GM12892 (cell line): ENCODE data around the gene FRMPD2.

ENCODE experiments used
- POLR2A ChIP-seq: IDR thresholded peaks from 2 replicates; pipeline ENCODE4 v1.6.1; 2011; ENCODE audit warnings: low read depth, low read length, control low read depth
- POLR2AphosphoS5 ChIP-seq: IDR thresholded peaks from 2 replicates; pipeline ENCODE4 v1.6.1; 2011; ENCODE audit warnings: low read depth, low read length, control low read depth

DNA sequence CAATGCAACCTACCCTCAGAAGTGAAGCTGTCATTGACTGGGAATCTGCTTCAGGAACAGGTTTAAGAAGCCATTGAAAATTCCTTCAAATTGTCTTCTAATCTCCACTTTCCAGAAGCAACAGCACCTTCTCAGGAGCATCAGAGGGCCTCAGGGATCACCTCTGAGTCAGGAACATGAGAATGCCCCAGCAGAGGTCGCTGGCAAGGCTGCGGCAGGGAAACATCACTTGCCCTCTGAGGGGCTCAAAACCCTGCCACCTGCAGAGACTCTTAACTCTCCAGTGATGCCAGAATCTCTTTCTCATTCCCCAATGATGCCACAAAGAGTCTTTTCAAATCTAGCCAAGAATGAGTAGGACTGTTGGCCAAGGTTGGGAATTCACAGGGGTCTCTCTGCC lies 26.1 kb upstream of the FRMPD2 start:
- TF ChIP-seq POLR2A (no peak), POLR2AphosphoS5 (no peak)
